Tibial nerve (tissue), 4 donors: ENCODE results near the gene TMEM8B.

Source experiments
- EP300 ChIP-seq, 2 donors: sonication (generic); formaldehyde crosslinking; IDR thresholded peaks; one replicate each; pipeline ENCODE4 v1.6.1; 2017; ENCODE audit warnings: antibody characterized with exemption in 2 of 2, mild to moderate bottlenecking in 1 of 2
- POLR2A ChIP-seq, 2 donors: fragments of 450-650 bp; IDR thresholded peaks; one replicate each; pipeline ENCODE4 v1.6.1; 2017; ENCODE audit warnings: antibody characterized with exemption in 2 of 2, mild to moderate bottlenecking in 2 of 2, moderate library complexity in 2 of 2
- TF ChIP-seq, protein P1 (sequence below), 5 experiments: fragments of 200-600 bp in 3 of 5; fragments of 450-650 bp in 2 of 5; sonication (generic) in 3 of 5; IDR thresholded peaks; one replicate each; pipeline ENCODE4 v1.5.1; 2016 to 2019; ENCODE audit warnings: antibody characterized with exemption in 5 of 5, mild to moderate bottlenecking in 3 of 5, moderate library complexity in 2 of 5

DNA sequence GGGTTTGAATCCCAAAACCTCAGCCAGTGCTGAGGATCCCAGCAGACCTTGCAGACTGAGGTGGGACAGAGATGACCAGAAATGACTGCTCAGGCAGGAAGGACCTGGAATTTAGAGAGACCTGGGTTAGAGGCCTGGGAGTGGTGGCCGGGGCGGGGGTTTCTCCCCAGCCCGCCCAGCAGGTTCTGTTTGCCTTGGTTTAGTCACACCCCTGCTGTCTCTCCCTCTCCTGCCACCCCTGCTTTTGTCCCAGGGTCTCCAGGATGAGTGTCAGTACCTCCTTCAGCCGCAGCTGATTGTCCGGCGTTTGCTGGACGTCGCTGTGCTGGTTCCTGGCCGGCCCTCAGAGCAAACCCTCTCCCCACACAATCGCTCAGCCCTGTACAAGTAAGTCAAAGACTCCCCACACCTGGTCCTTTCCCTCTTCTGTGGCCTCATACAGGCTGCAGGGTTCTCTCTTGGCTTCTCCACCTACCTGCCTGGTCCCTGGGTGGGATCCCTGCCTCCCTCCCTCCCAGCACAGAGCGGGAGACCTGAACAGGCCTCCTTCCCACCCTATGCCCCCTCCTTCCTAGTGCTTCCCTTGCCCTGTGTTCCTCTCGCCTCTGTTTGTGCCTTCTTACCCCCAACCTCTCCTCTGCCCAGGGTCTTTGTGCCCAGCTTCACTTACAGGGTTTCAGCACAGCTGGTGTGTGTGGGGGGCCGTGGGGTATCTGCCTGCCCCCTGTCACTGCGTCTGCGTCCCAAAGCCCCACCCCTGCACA lies 12.0 kb downstream of the TMEM8B start:
- TF ChIP-seq, protein P1, sequence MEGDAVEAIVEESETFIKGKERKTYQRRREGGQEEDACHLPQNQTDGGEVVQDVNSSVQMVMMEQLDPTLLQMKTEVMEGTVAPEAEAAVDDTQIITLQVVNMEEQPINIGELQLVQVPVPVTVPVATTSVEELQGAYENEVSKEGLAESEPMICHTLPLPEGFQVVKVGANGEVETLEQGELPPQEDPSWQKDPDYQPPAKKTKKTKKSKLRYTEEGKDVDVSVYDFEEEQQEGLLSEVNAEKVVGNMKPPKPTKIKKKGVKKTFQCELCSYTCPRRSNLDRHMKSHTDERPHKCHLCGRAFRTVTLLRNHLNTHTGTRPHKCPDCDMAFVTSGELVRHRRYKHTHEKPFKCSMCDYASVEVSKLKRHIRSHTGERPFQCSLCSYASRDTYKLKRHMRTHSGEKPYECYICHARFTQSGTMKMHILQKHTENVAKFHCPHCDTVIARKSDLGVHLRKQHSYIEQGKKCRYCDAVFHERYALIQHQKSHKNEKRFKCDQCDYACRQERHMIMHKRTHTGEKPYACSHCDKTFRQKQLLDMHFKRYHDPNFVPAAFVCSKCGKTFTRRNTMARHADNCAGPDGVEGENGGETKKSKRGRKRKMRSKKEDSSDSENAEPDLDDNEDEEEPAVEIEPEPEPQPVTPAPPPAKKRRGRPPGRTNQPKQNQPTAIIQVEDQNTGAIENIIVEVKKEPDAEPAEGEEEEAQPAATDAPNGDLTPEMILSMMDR (IDR thresholded peaks at IDR 0.05): no peak
- TF ChIP-seq POLR2A (IDR thresholded peaks at IDR 0.05) (no peak), EP300 (IDR thresholded peaks at IDR 0.05) (no peak)
